H1 (cell line): Measurements from ENCODE around the gene CST6.

Experiments used
- BCL11A ChIP-seq, 2 experiments: IDR thresholded peaks; one replicate each; pipeline ENCODE4 v1.6.1; 2011; ENCODE audit warnings: low read depth in 2 of 2, low read length in 2 of 2, mild to moderate bottlenecking in 2 of 2
- EP300 ChIP-seq, 2 experiments: IDR thresholded peaks; 1 replicate in 1 of 2; 2 replicates in 1 of 2; pipeline ENCODE4 v1.6.1; 2011 to 2012; ENCODE audit warnings: low read depth in 2 of 2, low read length in 2 of 2, mild to moderate bottlenecking in 2 of 2, borderline replicate concordance in 1 of 2, inconsistent platforms in 1 of 2, moderate library complexity in 1 of 2
- HDAC6 ChIP-seq: IDR thresholded peaks from one replicate; pipeline ENCODE4 v1.7.1; 2012; ENCODE audit warnings: low read depth, mild to moderate bottlenecking, inconsistent platforms, low read length, moderate library complexity
- POLR2AphosphoS5 ChIP-seq: IDR thresholded peaks from 2 replicates; pipeline ENCODE4 v1.6.1; 2011; ENCODE audit warnings: low read depth, low read length
- TAF1 ChIP-seq: IDR thresholded peaks from 2 replicates; pipeline ENCODE4 v1.6.1; 2011; ENCODE audit warnings: mild to moderate bottlenecking, low read depth, low read length
- TAF7 ChIP-seq: optimal IDR thresholded peaks from 2 replicates; pipeline ENCODE3; 2011; ENCODE audit warnings: low read depth, mild to moderate bottlenecking, inconsistent platforms, low read length, moderate library complexity, borderline replicate concordance
- TBP ChIP-seq: IDR thresholded peaks from 2 replicates; pipeline ENCODE4 v1.6.1; 2011; ENCODE audit warnings: low read depth, low read length, improper control_type of control experiment
- TF ChIP-seq, protein P1 (sequence below), 3 experiments: IDR thresholded peaks; 1 replicate in 2 of 3; 2 replicates in 1 of 3; pipeline versions ENCODE4 v1.5.1 to v1.6.1; 2011; ENCODE audit warnings: low read length in 3 of 3, mild to moderate bottlenecking in 3 of 3, inconsistent platforms in 2 of 3, low read depth in 1 of 3, moderate library complexity in 1 of 3; ENCODE audit not compliant: insufficient read depth in 1 of 3; ENCODE audit errors: control extremely low read depth in 1 of 3
- TF ChIP-seq, protein P2 (sequence below): IDR thresholded peaks from 2 replicates; pipeline ENCODE4 v1.6.1; 2011; ENCODE audit warnings: low read depth, mild to moderate bottlenecking, low read length; ENCODE audit not compliant: insufficient read depth

- TF ChIP-seq EP300 (IDR thresholded peaks at IDR 0.05; ENCODE audit: borderline replicate concordance in 1 of 2, low read depth in 2 of 2, low read length in 2 of 2) (no peak), POLR2AphosphoS5 (peak; percentile 6; the same call in 1 of the 2 replicates), TBP (no peak), BCL11A (IDR thresholded peaks at IDR 0.05; ENCODE audit: low read depth in 2 of 2, low read length in 2 of 2) (no peak), TAF7 (no peak), HDAC6 (no peak), TAF1 (no peak)
- TF ChIP-seq, protein P1, sequence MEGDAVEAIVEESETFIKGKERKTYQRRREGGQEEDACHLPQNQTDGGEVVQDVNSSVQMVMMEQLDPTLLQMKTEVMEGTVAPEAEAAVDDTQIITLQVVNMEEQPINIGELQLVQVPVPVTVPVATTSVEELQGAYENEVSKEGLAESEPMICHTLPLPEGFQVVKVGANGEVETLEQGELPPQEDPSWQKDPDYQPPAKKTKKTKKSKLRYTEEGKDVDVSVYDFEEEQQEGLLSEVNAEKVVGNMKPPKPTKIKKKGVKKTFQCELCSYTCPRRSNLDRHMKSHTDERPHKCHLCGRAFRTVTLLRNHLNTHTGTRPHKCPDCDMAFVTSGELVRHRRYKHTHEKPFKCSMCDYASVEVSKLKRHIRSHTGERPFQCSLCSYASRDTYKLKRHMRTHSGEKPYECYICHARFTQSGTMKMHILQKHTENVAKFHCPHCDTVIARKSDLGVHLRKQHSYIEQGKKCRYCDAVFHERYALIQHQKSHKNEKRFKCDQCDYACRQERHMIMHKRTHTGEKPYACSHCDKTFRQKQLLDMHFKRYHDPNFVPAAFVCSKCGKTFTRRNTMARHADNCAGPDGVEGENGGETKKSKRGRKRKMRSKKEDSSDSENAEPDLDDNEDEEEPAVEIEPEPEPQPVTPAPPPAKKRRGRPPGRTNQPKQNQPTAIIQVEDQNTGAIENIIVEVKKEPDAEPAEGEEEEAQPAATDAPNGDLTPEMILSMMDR (IDR thresholded peaks at IDR 0.05; ENCODE audit: control extremely low read depth in 1 of 3, insufficient read depth in 1 of 3, low read depth in 1 of 3, low read length in 3 of 3) = no peak
- TF ChIP-seq, protein P2, sequence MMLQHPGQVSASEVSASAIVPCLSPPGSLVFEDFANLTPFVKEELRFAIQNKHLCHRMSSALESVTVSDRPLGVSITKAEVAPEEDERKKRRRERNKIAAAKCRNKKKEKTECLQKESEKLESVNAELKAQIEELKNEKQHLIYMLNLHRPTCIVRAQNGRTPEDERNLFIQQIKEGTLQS = no peak
Observed at GRCh38 chr11:66007201-66007634, 4.6 kb upstream of the CST6 start.
